A673 (cell line): ENCODE results near the gene SCAMP3. TPM values are rescaled to one million over a fixed set of nuclear protein-coding genes. Genes with fewer than 3 reads are reported as not detected.
"Not testable (repeated sequence)": the region's sequence is repeated elsewhere in the genome, so short reads cannot be mapped to it uniquely, and the experiment has no call there.

ENCODE experiments used
- BruUV-seq: library from RNA; stranded (reverse); fragments of 400-500 nt; replicated peaks from 2 replicates; lab custom pipeline; 2021; lab: Mats Ljungman, UMichigan
- CTCF ChIA-PET: fragments of 300-600 bp; sonication (Branson Sonifier 250); formaldehyde crosslinking; loops from one replicate; lab custom pipeline; 2022; ENCODE audit warnings: antibody characterized with exemption; lab: Charles Lee
- POLR2A ChIA-PET: fragments of 300-600 bp; sonication (Branson Sonifier 250); formaldehyde crosslinking; loops from one replicate; lab custom pipeline; 2022; ENCODE audit warnings: antibody characterized with exemption; ENCODE audit not compliant: low non-redundant PET; lab: Charles Lee
- DNase-seq: peaks from one replicate; pipeline ENCODE4 v3.0.0-alpha.2; 2015; ENCODE audit warnings: low spot score
- H3K27ac ChIP-seq: fragments of 200-600 bp; sonication (generic); 2 replicates; pipeline ENCODE4 v1.5.1; 2016; ENCODE audit warnings: mixed run types, low read depth, mild to moderate bottlenecking, mixed read lengths, antibody characterized with exemption, low read length; ENCODE audit not compliant: poor library complexity, severe bottlenecking
- H3K27me3 ChIP-seq: fragments of 200-600 bp; sonication (generic); replicated peaks from 2 replicates; pipeline ENCODE4 v1.6.1; 2017; ENCODE audit warnings: mixed run types, low read depth, mild to moderate bottlenecking, mixed read lengths, antibody characterized with exemption, low read length; ENCODE audit not compliant: insufficient read depth, poor library complexity
- H3K36me3 ChIP-seq: fragments of 200-600 bp; sonication (generic); 2 replicates; pipeline ENCODE4 v1.6.1; 2016; ENCODE audit warnings: mixed run types, mild to moderate bottlenecking, mixed read lengths, antibody characterized with exemption, low read length; ENCODE audit not compliant: insufficient read depth, poor library complexity, severe bottlenecking
- H3K4me1 ChIP-seq: fragments of 200-600 bp; sonication (generic); 2 replicates; pipeline ENCODE4 v1.6.1; 2017; ENCODE audit warnings: mixed run types, mild to moderate bottlenecking, mixed read lengths, antibody characterized with exemption, low read length; ENCODE audit not compliant: insufficient read depth, poor library complexity, severe bottlenecking
- H3K4me3 ChIP-seq: fragments of 200-600 bp; sonication (generic); 2 replicates; pipeline ENCODE4 v1.5.1; 2016; ENCODE audit warnings: low read depth, mixed run types, mild to moderate bottlenecking, mixed read lengths, low read length; ENCODE audit not compliant: poor library complexity, severe bottlenecking
- H3K9me3 ChIP-seq: fragments of 200-600 bp; sonication (generic); 2 replicates; pipeline ENCODE4 v1.6.1; 2016; ENCODE audit warnings: mixed run types, low read depth, mild to moderate bottlenecking, mixed read lengths, antibody characterized with exemption, low read length; ENCODE audit not compliant: poor library complexity, severe bottlenecking
- CTCF ChIP-seq: fragments of 300-800, 200-600 bp; sonication (generic); conservative IDR thresholded peaks from 2 replicates; pipeline ENCODE4 v1.5.1; 2017; ENCODE audit warnings: low read depth, mild to moderate bottlenecking, antibody characterized with exemption, low read length, moderate library complexity, mixed read lengths
- EZH2 ChIP-seq: fragments of 200-600 bp; sonication (generic); IDR thresholded peaks from 2 replicates; pipeline ENCODE4 v1.6.1; 2017; ENCODE audit warnings: borderline replicate concordance, low read depth, mild to moderate bottlenecking, mixed read lengths, antibody characterized with exemption, low read length; ENCODE audit not compliant: poor library complexity, severe bottlenecking
- intact Hi-C: fragments of 100-400 bp; cut with micrococcal nuclease; formaldehyde crosslinking; loops from one replicate; pipeline ENCODE4 v1.10.0; 2022; ENCODE audit not compliant: unreplicated experiment
- total RNA-seq: library from RNA; stranded (reverse); gene quantifications from 2 replicates; pipeline ENCODE4 v1.2.3, GENCODE V29; 2021

The SCAMP3 gene
- total RNA-seq, 1 experiment from 2014 or later = 115 TPM

GRCh38 chr1:155241069-155241679 lies 21.0 kb downstream of the SCAMP3 start:
- no TSS peak for BruUV-seq
- Histone ChIP-seq H3K27ac (peak overlapping the region; percentile 38), H3K27me3 (no peaks in the 10 kb centered on the region), H3K4me3 (peak overlapping the region; percentile 37), H3K9me3 (no peaks in the 10 kb centered on the region), H3K4me1 (peaks cover 30% of the 10 kb centered on the region), H3K36me3 (peaks cover under 1% of the 10 kb centered on the region)
- peak; percentile 95 for DNase-seq
- no peak for TF ChIP-seq EZH2
- TF ChIP-seq CTCF = no peak
- intact Hi-C loops = loop anchor here (5.0 kb wide), 1 partner anchor 34 kb away; the partner anchor contains the start of genes MTX1 and THBS3
- ChIA-PET CTCF (interaction anchor here (1.0 to 2.2 kb wide), 3 partner anchors 10 to 47 kb away, joined by 3 to 7 read pairs (median 4); no protein-coding TSS in a partner anchor), POLR2A (interaction anchor here (0.6 to 0.7 kb wide), 2 partner anchors 10 to 12 kb away, joined by 3 to 4 read pairs; no protein-coding TSS in a partner anchor)

GRCh38 chr1:155236451-155236850 lies 25.7 kb downstream of the SCAMP3 start:
- Histone ChIP-seq H3K27ac (no peak overlapping the region), H3K9me3 (no peaks in the 10 kb centered on the region), H3K36me3 (no peaks in the 10 kb centered on the region), H3K27me3 (no peaks in the 10 kb centered on the region), H3K4me3 (no peak overlapping the region), H3K4me1 (peaks cover 3% of the 10 kb centered on the region)
- TF ChIP-seq CTCF (no peak), EZH2 (no peak)
- no TSS peak for BruUV-seq
- DNase-seq = no peak
- ChIA-PET POLR2A (no interaction called here), CTCF (no interaction called here)
- intact Hi-C loops = no loop called here

- BruUV-seq, H3K27me3 ChIP-seq, H3K27ac ChIP-seq, POLR2A ChIA-PET, intact Hi-C loops, CTCF ChIA-PET, H3K9me3 ChIP-seq, DNase-seq, H3K4me1 ChIP-seq, H3K4me3 ChIP-seq, H3K36me3 ChIP-seq: not testable (repeated sequence)
These were observed 26.8 kb downstream of the SCAMP3 start for GRCh38 chr1:155235375-155235774.

- CTCF ChIA-PET, POLR2A ChIA-PET, BruUV-seq: not testable (repeated sequence)
These were observed 28.7 kb downstream of the SCAMP3 start for GRCh38 chr1:155233502-155233901.

GRCh38 chr1:155232001-155232978 lies 29.9 kb downstream of the SCAMP3 start:
- BruUV-seq, intact Hi-C loops, H3K36me3 ChIP-seq, DNase-seq, H3K4me1 ChIP-seq, H3K27me3 ChIP-seq, H3K9me3 ChIP-seq, H3K4me3 ChIP-seq, POLR2A ChIA-PET, H3K27ac ChIP-seq: not testable (repeated sequence)
- CTCF ChIA-PET = interaction anchor here (0.6 kb wide), 1 partner anchor 233 kb away, joined by 7 read pairs; no protein-coding TSS in a partner anchor

More at GRCh38 chr1:155233502-155233901, 28.7 kb downstream of the SCAMP3 start:
- H3K36me3 ChIP-seq, H3K4me3 ChIP-seq, H3K9me3 ChIP-seq, H3K27ac ChIP-seq, DNase-seq, H3K27me3 ChIP-seq, intact Hi-C loops, H3K4me1 ChIP-seq: not testable (repeated sequence)
